ENCODE measurements around the gene VSIG10.
A peak's percentile ranks its signal among the peaks of the same experiment; 100 is the strongest.
"Not testable (repeated sequence)": the region's sequence is repeated elsewhere in the genome, so short reads cannot be mapped to it uniquely, and the experiment has no call there.

Gene VSIG10

DNA sequence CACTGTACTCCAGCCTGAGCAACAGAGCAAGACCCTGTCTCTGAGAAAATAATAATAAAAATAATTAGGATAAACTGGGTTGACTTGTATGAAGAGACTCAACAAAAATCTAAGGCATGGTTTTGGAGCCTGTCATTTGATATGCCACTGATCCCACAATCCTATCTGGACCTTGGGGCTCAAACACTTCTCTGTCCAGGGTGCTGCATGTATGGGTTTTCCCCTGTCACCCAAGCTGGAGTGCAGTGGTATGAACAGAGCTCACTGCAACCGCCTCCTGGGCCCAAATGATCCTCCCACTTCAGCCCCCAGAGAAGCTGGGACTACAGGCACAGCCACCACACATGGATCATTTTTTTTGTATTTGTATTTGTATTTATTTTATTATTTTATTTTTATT lies 5.3 kb upstream of the VSIG10 start:
- DNase-seq (ENCODE audit: low read depth in 2 of 2), result no peak

GRCh38 chr12:118107694-118108093 lies 3.9 kb upstream of the VSIG10 start:
- DNase-seq (ENCODE audit: low read depth in 2 of 2), result no peak

DNA sequence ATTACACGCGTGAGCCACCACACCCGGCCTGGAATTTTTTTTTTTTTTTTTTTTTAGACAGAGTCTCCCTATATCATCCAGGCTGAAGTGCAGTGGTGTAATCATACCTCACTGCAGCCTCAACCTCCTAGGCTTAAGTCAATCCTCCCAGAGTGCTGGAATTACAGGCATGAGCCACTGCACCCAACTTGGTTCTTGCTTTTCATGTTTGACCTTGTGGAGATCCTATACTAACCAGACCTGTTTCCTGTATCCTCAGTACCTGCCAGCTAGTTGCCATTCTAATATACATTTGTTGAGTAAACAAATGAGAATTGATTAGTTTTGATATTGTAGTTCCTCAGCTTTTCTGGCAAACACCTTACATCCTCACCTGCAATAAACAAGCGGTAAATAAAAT lies 3.2 kb upstream of the VSIG10 start:
- no peak for DNase-seq (ENCODE audit: low read depth in 2 of 2)

DNA sequence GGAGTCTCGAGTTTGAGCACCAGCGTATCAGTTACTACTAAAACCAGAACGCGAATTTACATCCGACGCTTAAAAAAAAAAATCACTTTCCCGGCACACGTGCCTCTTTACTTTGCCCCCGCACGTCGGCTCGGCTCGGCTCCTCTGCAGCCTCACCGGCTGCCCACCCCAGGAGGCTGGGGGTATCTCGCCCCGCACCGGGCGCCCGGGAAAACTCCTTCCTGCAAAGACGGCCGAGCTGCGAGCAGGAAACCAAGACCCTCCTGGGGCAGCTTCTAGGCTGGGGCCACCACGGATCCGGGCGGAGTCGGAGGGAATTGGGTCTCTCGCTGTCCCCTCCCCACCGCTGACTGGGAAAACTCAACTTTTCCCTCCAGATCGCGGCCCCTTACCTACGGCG lies 610 bp downstream of the VSIG10 start:
- no peak for DNase-seq (ENCODE audit: low read depth in 2 of 2)

GRCh38 chr12:118102609-118103008 lies 1.2 kb downstream of the VSIG10 start:
- DNase-seq (ENCODE audit: low read depth in 2 of 2), result no peak

DNA sequence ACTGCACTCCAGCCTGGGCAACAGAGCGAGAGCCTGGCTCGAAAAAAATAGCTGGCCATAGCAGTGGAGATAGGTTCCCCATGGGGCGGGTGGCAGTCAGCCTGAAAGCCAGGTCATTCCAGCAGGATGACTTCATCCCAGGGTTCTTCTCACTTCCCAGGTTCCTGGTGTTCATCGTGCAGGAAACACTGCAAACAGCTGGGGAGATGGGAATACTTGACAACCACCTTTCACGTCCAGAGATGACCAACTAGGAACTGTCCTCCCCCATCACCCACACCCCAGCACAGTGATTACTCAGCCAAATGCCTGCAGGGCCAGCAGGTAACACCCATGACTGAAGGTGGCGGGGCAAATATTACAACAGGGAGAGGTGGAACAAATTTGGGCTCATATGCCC lies 1.7 kb downstream of the VSIG10 start:
- DNase-seq (ENCODE audit: low read depth in 2 of 2), result no peak

GRCh38 chr12:118101051-118101450 lies 2.8 kb downstream of the VSIG10 start:
- DNase-seq (ENCODE audit: low read depth in 2 of 2), result no peak

- no peak for DNase-seq (ENCODE audit: low read depth in 2 of 2)
These were observed 4.7 kb downstream of the VSIG10 start for GRCh38 chr12:118098911-118099671.

DNA sequence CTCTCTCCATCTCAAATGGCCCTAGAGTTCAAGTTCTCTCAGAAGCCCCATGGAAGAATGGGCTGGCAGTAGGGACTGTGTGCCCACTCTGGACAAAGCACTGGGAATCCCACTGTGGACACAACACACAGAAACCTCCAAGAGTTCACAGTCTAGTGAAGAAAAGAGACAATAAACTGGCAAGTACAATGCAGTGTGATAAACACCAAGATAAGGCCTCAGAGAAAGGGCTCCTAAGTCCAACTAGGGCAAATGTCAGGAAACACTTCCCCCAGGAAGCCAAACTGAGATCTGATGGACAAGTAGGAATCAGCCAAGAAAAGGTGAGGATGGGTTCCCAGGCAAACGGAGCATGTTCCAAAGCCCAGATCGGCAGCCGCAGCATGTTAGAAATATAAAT lies 5.4 kb downstream of the VSIG10 start:
- no peak for DNase-seq (ENCODE audit: low read depth in 2 of 2)

- DNase-seq (ENCODE audit: low read depth in 2 of 2), result no peak
These were observed 9.8 kb downstream of the VSIG10 start for GRCh38 chr12:118094039-118094438.

DNA sequence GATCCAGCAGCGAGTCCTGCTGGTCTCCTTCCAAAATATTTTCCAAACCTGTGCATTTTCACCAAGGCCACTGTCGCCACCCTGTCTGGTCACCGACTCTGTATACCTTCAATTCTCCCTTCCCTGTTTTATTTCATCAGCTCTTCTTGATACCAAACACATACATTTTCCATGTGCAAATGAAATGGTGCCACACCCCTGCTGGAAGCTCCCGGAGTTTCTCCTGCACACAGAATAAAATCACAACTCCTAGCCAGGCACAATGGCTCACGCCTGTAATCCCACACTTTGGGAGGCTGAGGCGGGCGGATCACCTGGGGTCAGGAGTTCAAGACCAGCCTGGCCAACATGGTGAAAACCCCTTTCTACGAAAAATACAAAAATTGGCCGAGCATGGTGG lies 14.0 kb downstream of the VSIG10 start:
- no peak for DNase-seq (ENCODE audit: low read depth in 2 of 2)

DNA sequence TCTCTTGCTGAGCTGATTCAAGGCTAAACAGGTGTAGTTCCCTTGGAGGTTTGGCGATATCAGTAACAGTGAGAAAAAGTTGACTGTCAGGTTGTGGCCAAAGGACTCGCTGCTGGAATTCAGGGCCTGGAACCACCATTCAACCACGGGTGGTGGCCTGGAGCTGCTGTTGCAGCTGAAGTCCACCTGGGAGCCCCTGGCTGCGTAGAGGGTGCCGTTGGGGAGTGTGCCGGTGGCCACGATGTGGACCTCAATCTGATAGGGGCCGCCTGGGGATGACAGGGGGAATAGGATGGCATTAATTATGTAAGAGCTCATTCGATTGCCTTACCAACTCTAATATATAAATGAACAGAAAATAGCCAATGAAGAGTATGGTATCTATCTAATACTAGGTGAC lies 21.6 kb downstream of the VSIG10 start:
- DNase-seq (ENCODE audit: low read depth in 2 of 2), result no peak

- DNase-seq (ENCODE audit: low read depth in 2 of 2), result not testable (repeated sequence)
These were observed 22.3 kb downstream of the VSIG10 start for GRCh38 chr12:118081521-118081920.

DNA sequence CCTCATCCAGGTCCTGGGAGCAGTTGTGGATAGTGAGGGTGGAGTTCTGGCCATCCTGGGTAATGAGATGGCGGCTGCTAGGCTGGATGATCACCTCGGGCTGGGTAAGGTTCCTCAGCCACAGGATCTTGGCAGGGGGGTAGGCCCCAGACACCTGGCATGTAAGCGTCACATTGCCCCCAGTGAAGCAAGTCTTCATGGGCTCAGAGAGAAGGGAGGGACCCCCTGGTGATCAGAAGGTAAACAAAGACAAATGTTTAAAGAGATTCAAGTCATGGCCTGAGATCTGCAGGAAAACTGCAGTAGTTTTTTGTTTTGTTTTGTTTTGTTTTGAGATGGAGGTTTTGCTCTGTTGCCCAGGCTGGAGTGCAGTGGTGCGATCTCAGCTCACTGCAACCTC lies 30.0 kb downstream of the VSIG10 start:
- DNase-seq (ENCODE audit: low read depth in 2 of 2), result no peak

DNA sequence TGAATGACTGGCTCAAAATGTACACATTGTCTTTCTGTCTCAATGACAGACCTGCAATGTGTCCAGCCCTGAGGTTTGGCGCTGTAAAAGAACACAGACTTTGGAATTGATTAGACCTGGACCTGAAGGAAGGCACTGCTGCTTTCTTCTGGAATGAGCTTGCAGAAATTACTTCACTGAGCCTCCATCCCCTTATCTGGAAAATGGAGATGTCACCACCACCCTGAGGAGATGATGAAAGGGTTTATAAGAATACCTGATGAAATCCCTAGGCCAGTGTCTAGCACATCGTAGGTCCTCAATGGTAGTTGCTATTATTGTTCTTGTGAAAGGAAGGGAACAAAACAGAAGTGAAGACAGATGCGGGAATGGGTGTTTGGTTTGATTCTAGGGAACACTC lies 33.2 kb downstream of the VSIG10 start:
- DNase-seq (ENCODE audit: low read depth in 2 of 2), result no peak

GRCh38 chr12:118068445-118068844 lies 35.4 kb downstream of the VSIG10 start:
- no peak for DNase-seq (ENCODE audit: low read depth in 2 of 2)

DNA sequence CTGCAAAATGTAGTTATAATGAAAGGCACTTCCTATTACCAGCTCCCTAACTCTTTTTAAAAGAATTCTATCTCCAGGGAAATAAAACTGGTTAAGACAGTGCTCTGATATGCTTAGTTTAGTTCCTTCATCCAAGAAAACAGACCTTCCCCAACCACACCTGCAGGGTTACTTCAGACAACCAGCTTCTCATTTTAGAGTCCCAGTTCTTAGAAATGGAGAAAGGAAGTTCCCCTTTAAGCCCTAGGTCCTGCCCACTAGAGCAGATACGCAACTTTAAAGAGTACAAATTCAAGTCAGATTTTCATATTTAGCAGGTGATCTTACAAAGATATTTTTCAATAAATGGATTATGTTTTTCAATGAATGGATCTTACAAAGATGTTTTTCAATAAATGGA lies 38.4 kb downstream of the VSIG10 start:
- no peak for DNase-seq (ENCODE audit: low read depth in 2 of 2)

- no peak for DNase-seq (ENCODE audit: low read depth in 2 of 2)
These were observed 39.2 kb downstream of the VSIG10 start for GRCh38 chr12:118064608-118065007.

- no peak for DNase-seq (ENCODE audit: low read depth in 2 of 2)
These were observed 40.0 kb downstream of the VSIG10 start for GRCh38 chr12:118063576-118064391.

- no peak for DNase-seq (ENCODE audit: low read depth in 2 of 2)
These were observed 41.7 kb downstream of the VSIG10 start for GRCh38 chr12:118061873-118062843.

GRCh38 chr12:118061011-118061872 lies 42.6 kb downstream of the VSIG10 start, which contains the start of gene WSB2:
TSS of gene WSB2 (minus strand) at chr12:118061179. CDS start at chr12:118061048, 131 bp downstream.
- peak in 1 of 2 donors; percentile 47 for DNase-seq (ENCODE audit: low read depth in 2 of 2)
